Measurements from ENCODE around the gene ACLY.
"Not testable (repeated sequence)": the region's sequence is repeated elsewhere in the genome, so short reads cannot be mapped to it uniquely, and the experiment has no call there.

ACLY gene

GRCh38 chr17:41864498-41864835 lies 54.3 kb downstream of the ACLY start:
- peaks cover 14 to 25% (median 21%) of the 10 kb centered on the region in 5 donors for H3K36me3 ChIP-seq (ENCODE audit: control insufficient read depth in 5 of 5, insufficient read depth in 5 of 5, low read length in 5 of 5)
- no peaks in the 10 kb centered on the region for H3K9me3 ChIP-seq (ENCODE audit: control insufficient read depth in 5 of 5, low read length in 5 of 5)
- peak overlapping the region; percentile 56 to 96 (median 94) for H3K4me3 ChIP-seq (ENCODE audit: low read depth in 1 of 5, low read length in 5 of 5)
- peak overlapping the region; percentile 76 for H3K27ac ChIP-seq (ENCODE audit: low read depth, low read length)
- peaks cover 8 to 35% (median 24%) of the 10 kb centered on the region in 5 donors for H3K4me1 ChIP-seq (ENCODE audit: control insufficient read depth in 5 of 5, insufficient read depth in 5 of 5, low read length in 5 of 5)
- H3K9ac ChIP-seq (ENCODE audit: low read length in 5 of 5): peak overlapping the region in 4 of 5 donors; percentile 88 to 94 (median 92)
- H3K27me3 ChIP-seq (ENCODE audit: control insufficient read depth in 5 of 5, insufficient read depth in 4 of 5, low read length in 5 of 5): no peaks in the 10 kb centered on the region

- peak overlapping the region; percentile 51 to 94 (median 91) for H3K9ac ChIP-seq (ENCODE audit: low read length in 5 of 5)
- peaks cover 8 to 35% (median 24%) of the 10 kb centered on the region in 5 donors for H3K4me1 ChIP-seq (ENCODE audit: control insufficient read depth in 5 of 5, insufficient read depth in 5 of 5, low read length in 5 of 5)
- peaks cover 7 to 16% (median 12%) of the 10 kb centered on the region in 5 donors for H3K36me3 ChIP-seq (ENCODE audit: control insufficient read depth in 5 of 5, insufficient read depth in 5 of 5, low read length in 5 of 5)
- H3K9me3 ChIP-seq (ENCODE audit: control insufficient read depth in 5 of 5, low read length in 5 of 5): no peaks in the 10 kb centered on the region
- no peaks in the 10 kb centered on the region for H3K27me3 ChIP-seq (ENCODE audit: control insufficient read depth in 5 of 5, insufficient read depth in 4 of 5, low read length in 5 of 5)
- H3K27ac ChIP-seq (ENCODE audit: low read depth, low read length): no peak overlapping the region
- peak overlapping the region; percentile 56 to 96 (median 94) for H3K4me3 ChIP-seq (ENCODE audit: low read depth in 1 of 5, low read length in 5 of 5)
Measured at GRCh38 chr17:41863074-41863848, 55.5 kb downstream of the ACLY start.

DNA sequence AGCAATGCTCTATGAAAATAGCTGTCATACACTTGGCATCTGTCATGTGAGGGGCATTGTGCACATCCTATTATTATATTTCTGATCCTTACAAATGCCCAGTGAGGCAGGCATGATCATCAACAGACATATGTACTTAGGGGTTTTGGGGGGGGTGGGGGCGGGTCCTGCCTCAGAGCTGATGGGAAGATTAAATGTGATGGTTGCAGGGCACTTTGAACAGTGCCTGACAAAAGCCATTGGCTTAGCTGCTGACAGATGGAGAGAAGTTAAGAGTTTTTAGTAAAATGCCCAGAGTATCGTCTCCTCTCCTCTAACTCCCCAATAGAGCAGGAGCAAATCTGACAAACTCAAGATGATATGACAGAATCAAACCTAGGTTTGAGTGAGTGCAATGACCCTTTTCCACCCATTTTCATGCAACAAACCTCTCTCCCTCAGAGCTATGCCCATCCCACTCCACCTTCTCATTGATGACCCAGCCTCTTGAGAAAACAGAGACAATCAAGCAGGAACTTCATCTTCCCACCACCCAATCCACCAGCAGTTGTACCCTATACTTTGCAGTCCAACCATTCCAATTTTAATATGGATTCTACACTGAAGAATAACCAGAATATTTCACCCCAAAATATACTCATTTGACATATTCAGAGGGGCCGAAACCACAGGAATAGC lies 58.4 kb downstream of the ACLY start:
- Histone ChIP-seq H3K4me3 (ENCODE audit: low read depth in 1 of 5, low read length in 5 of 5) (no peak overlapping the region), H3K9me3 (ENCODE audit: control insufficient read depth in 5 of 5, low read length in 5 of 5) (no peaks in the 10 kb centered on the region), H3K4me1 (ENCODE audit: control insufficient read depth in 5 of 5, insufficient read depth in 5 of 5, low read length in 5 of 5) (peaks cover 8 to 33% (median 22%) of the 10 kb centered on the region in 5 donors), H3K9ac (ENCODE audit: low read length in 5 of 5) (peak overlapping the region in 1 of 5 donors; percentile 35), H3K27ac (ENCODE audit: low read depth, low read length) (no peak overlapping the region), H3K36me3 (ENCODE audit: control insufficient read depth in 5 of 5, insufficient read depth in 5 of 5, low read length in 5 of 5) (no peaks in the 10 kb centered on the region), H3K27me3 (ENCODE audit: control insufficient read depth in 5 of 5, insufficient read depth in 4 of 5, low read length in 5 of 5) (no peaks in the 10 kb centered on the region)

- not testable (repeated sequence) for H3K9ac ChIP-seq (ENCODE audit: low read length in 5 of 5); H3K27me3 ChIP-seq (ENCODE audit: control insufficient read depth in 5 of 5, insufficient read depth in 4 of 5, low read length in 5 of 5); H3K9me3 ChIP-seq (ENCODE audit: control insufficient read depth in 5 of 5, low read length in 5 of 5); H3K27ac ChIP-seq (ENCODE audit: low read depth, low read length); H3K4me3 ChIP-seq (ENCODE audit: low read depth in 1 of 5, low read length in 5 of 5)
- Histone ChIP-seq H3K4me1 (ENCODE audit: control insufficient read depth in 5 of 5, insufficient read depth in 5 of 5, low read length in 5 of 5) (peaks cover 0 to 14% (median 0%) of the 10 kb centered on the region in 5 donors), H3K36me3 (ENCODE audit: control insufficient read depth in 5 of 5, insufficient read depth in 5 of 5, low read length in 5 of 5) (peaks cover 3 to 25% (median 19%) of the 10 kb centered on the region in 5 donors)
Measured at GRCh38 chr17:41851382-41851781, 67.4 kb downstream of the ACLY start.

- Histone ChIP-seq H3K4me3 (ENCODE audit: low read depth in 1 of 5, low read length in 5 of 5) (no peak overlapping the region), H3K9me3 (ENCODE audit: control insufficient read depth in 5 of 5, low read length in 5 of 5) (no peaks in the 10 kb centered on the region), H3K4me1 (ENCODE audit: control insufficient read depth in 5 of 5, insufficient read depth in 5 of 5, low read length in 5 of 5) (peaks cover 0 to 14% (median 0%) of the 10 kb centered on the region in 5 donors), H3K36me3 (ENCODE audit: control insufficient read depth in 5 of 5, insufficient read depth in 5 of 5, low read length in 5 of 5) (peaks cover 2 to 19% (median 13%) of the 10 kb centered on the region in 5 donors), H3K9ac (ENCODE audit: low read length in 5 of 5) (peak overlapping the region in 1 of 5 donors; percentile 6), H3K27me3 (ENCODE audit: control insufficient read depth in 5 of 5, insufficient read depth in 4 of 5, low read length in 5 of 5) (no peaks in the 10 kb centered on the region), H3K27ac (ENCODE audit: low read depth, low read length) (no peak overlapping the region)
Measured at GRCh38 chr17:41849251-41849990, 69.3 kb downstream of the ACLY start.

GRCh38 chr17:41848788-41849187 lies 70.0 kb downstream of the ACLY start:
- Histone ChIP-seq H3K4me1 (ENCODE audit: control insufficient read depth in 5 of 5, insufficient read depth in 5 of 5, low read length in 5 of 5) (peaks cover 0 to 14% (median 0%) of the 10 kb centered on the region in 5 donors), H3K4me3 (ENCODE audit: low read depth in 1 of 5, low read length in 5 of 5) (no peak overlapping the region), H3K36me3 (ENCODE audit: control insufficient read depth in 5 of 5, insufficient read depth in 5 of 5, low read length in 5 of 5) (peaks cover 0 to 13% (median 7%) of the 10 kb centered on the region in 5 donors), H3K9me3 (ENCODE audit: control insufficient read depth in 5 of 5, low read length in 5 of 5) (no peaks in the 10 kb centered on the region), H3K27ac (ENCODE audit: low read depth, low read length) (no peak overlapping the region), H3K27me3 (ENCODE audit: control insufficient read depth in 5 of 5, insufficient read depth in 4 of 5, low read length in 5 of 5) (no peaks in the 10 kb centered on the region), H3K9ac (ENCODE audit: low read length in 5 of 5) (no peak overlapping the region)

GRCh38 chr17:41844971-41845370 lies 73.8 kb downstream of the ACLY start:
- H3K4me1 ChIP-seq (ENCODE audit: control insufficient read depth in 5 of 5, insufficient read depth in 5 of 5, low read length in 5 of 5): peaks cover 0 to 10% (median 0%) of the 10 kb centered on the region in 5 donors
- peaks cover 0 to 5% (median 4%) of the 10 kb centered on the region in 5 donors for H3K36me3 ChIP-seq (ENCODE audit: control insufficient read depth in 5 of 5, insufficient read depth in 5 of 5, low read length in 5 of 5)
- no peaks in the 10 kb centered on the region for H3K9me3 ChIP-seq (ENCODE audit: control insufficient read depth in 5 of 5, low read length in 5 of 5)
- H3K27ac ChIP-seq (ENCODE audit: low read depth, low read length): no peak overlapping the region
- no peak overlapping the region for H3K4me3 ChIP-seq (ENCODE audit: low read depth in 1 of 5, low read length in 5 of 5)
- H3K27me3 ChIP-seq (ENCODE audit: control insufficient read depth in 5 of 5, insufficient read depth in 4 of 5, low read length in 5 of 5): no peaks in the 10 kb centered on the region
- no peak overlapping the region for H3K9ac ChIP-seq (ENCODE audit: low read length in 5 of 5)

DNA sequence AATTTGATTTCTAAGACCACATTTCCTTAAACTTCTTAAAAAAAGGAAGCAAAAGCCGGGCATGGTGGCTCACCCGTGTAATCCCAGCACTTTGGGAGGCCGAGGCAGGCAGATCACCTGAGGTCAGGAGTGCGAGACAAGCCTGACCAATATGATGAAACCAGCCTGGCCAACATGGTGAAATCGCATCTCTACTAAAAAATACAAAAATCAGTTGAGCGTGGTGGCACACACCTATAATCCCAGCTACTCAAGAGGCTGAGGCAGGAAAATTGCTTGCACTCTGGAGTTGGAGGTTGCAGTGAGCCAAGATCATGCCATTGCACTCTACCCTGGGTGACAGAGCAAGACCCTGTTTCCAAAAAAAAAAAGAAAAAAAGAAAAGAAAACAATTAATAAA lies 78.0 kb downstream of the ACLY start:
- H3K4me1 ChIP-seq (ENCODE audit: control insufficient read depth in 5 of 5, insufficient read depth in 5 of 5, low read length in 5 of 5); H3K9me3 ChIP-seq (ENCODE audit: control insufficient read depth in 5 of 5, low read length in 5 of 5); H3K27me3 ChIP-seq (ENCODE audit: control insufficient read depth in 5 of 5, insufficient read depth in 4 of 5, low read length in 5 of 5); H3K36me3 ChIP-seq (ENCODE audit: control insufficient read depth in 5 of 5, insufficient read depth in 5 of 5, low read length in 5 of 5); H3K27ac ChIP-seq (ENCODE audit: low read depth, low read length); H3K4me3 ChIP-seq (ENCODE audit: low read depth in 1 of 5, low read length in 5 of 5); H3K9ac ChIP-seq (ENCODE audit: low read length in 5 of 5): not testable (repeated sequence)

- H3K4me3 ChIP-seq (ENCODE audit: low read depth in 1 of 5, low read length in 5 of 5); H3K9me3 ChIP-seq (ENCODE audit: control insufficient read depth in 5 of 5, low read length in 5 of 5); H3K27me3 ChIP-seq (ENCODE audit: control insufficient read depth in 5 of 5, insufficient read depth in 4 of 5, low read length in 5 of 5); H3K9ac ChIP-seq (ENCODE audit: low read length in 5 of 5); H3K36me3 ChIP-seq (ENCODE audit: control insufficient read depth in 5 of 5, insufficient read depth in 5 of 5, low read length in 5 of 5); H3K27ac ChIP-seq (ENCODE audit: low read depth, low read length): not testable (repeated sequence)
- H3K4me1 ChIP-seq (ENCODE audit: control insufficient read depth in 5 of 5, insufficient read depth in 5 of 5, low read length in 5 of 5): peaks cover 2 to 16% (median 16%) of the 10 kb centered on the region in 5 donors
Measured at GRCh38 chr17:41839448-41839847, 79.3 kb downstream of the ACLY start.

All from subcutaneous abdominal adipose tissue (tissue), 5 donors.